GM12878 (cell line): ENCODE data around the gene EDC3. TPM values are rescaled to one million over a fixed set of nuclear protein-coding genes. Genes with fewer than 3 reads are reported as not detected.

ENCODE experiments used
- CBX5 ChIP-seq: sonication (generic); IDR thresholded peaks from 2 replicates; pipeline ENCODE4 v1.6.1; 2016; ENCODE audit warnings: low read depth, moderate library complexity, mild to moderate bottlenecking, inconsistent platforms
- CHD1 ChIP-seq: IDR thresholded peaks from 2 replicates; pipeline ENCODE4 v1.6.1; 2012; ENCODE audit warnings: low read depth, low read length, improper control_type of control experiment
- CREM ChIP-seq: IDR thresholded peaks from 2 replicates; pipeline ENCODE4 v1.6.1; 2014; ENCODE audit warnings: antibody characterized with exemption, low read depth
- EP300 ChIP-seq, 2 experiments: fragments of 150-350 bp in 1 of 2; IDR thresholded peaks; 2 replicates each; pipeline ENCODE4 v1.6.1; 2011 to 2012; ENCODE audit warnings: low read depth in 2 of 2, low read length in 2 of 2, borderline replicate concordance in 1 of 2, improper control_type of control experiment in 1 of 2, inconsistent platforms in 1 of 2; ENCODE audit not compliant: control insufficient read depth in 1 of 2
- HCFC1 ChIP-seq: fragments of 150-350 bp; IDR thresholded peaks from 2 replicates; pipeline ENCODE4 v1.6.1; 2014; ENCODE audit warnings: low read length
- JUND ChIP-seq: IDR thresholded peaks from 2 replicates; pipeline ENCODE4 v1.6.1; 2012; ENCODE audit warnings: low read depth, mild to moderate bottlenecking, low read length, improper control_type of control experiment, moderate library complexity
- MTA2 ChIP-seq: fragments of 450-650 bp; IDR thresholded peaks from 2 replicates; pipeline ENCODE4 v1.6.1; 2016; ENCODE audit warnings: low read depth, mild to moderate bottlenecking, moderate library complexity
- NBN ChIP-seq: fragments of 450-650 bp; IDR thresholded peaks from 2 replicates; pipeline ENCODE4 v1.6.1; 2016
- NRF1 ChIP-seq: conservative IDR thresholded peaks from 2 replicates; pipeline ENCODE4 v1.6.1; 2011; ENCODE audit warnings: mild to moderate bottlenecking, low read depth, low read length, improper control_type of control experiment
- PAX5 ChIP-seq: IDR thresholded peaks from 2 replicates; pipeline ENCODE4 v1.6.1; 2011; ENCODE audit warnings: low read depth, low read length, borderline replicate concordance
- RAD21 ChIP-seq: IDR thresholded peaks from 2 replicates; pipeline ENCODE4 v1.6.1; 2011; ENCODE audit warnings: mild to moderate bottlenecking, low read depth, low read length, moderate library complexity; ENCODE audit not compliant: insufficient read depth
- RBBP5 ChIP-seq: fragments of 200-600 bp; sonication (generic); conservative IDR thresholded peaks from 2 replicates; pipeline ENCODE4 v1.6.1; 2016
- RCOR1 ChIP-seq: conservative IDR thresholded peaks from 2 replicates; pipeline ENCODE4 v1.6.1; 2012; ENCODE audit warnings: low read depth, low read length, improper control_type of control experiment
- SMC3 ChIP-seq: IDR thresholded peaks from 2 replicates; pipeline ENCODE4 v1.6.1; 2011; ENCODE audit warnings: low read length, improper control_type of control experiment, borderline replicate concordance
- YY1 ChIP-seq: IDR thresholded peaks from 2 replicates; pipeline ENCODE4 v1.6.1; 2011; ENCODE audit warnings: low read depth, mild to moderate bottlenecking, low read length
- ZNF622 ChIP-seq: fragments of 450-650 bp; IDR thresholded peaks from 2 replicates; pipeline ENCODE4 v1.6.1; 2017; ENCODE audit warnings: mild to moderate bottlenecking, inconsistent platforms
- polyA plus RNA-seq, 11 experiments: library from polyadenylated mRNA; depleted of rRNA in 4 of 11; unstranded in 6 of 11; stranded (reverse) in 5 of 11; fragments of >200 nt; fragmentation: Nextera tagmentation in 4 of 11; fragmentation: Illumina TruSeq in 1 of 11; extraction: Ambion mirVana in 4 of 11; extraction: Trizol in 1 of 11; gene quantifications; 1 replicate in 1 of 11; 2 replicates in 10 of 11; pipeline versions ENCODE4 v1.2.1 to v1.2.3, GENCODE V29; 2011 to 2016; ENCODE audit warnings: inconsistent platforms in 2 of 11, missing spikeins in 2 of 11, low read depth in 1 of 11
- total RNA-seq, 4 experiments: library from RNA; depleted of rRNA in 3 of 4; stranded (reverse); fragments of >200 nt in 3 of 4; fragmentation: Illumina TruSeq in 1 of 4; extraction: Trizol in 1 of 4; gene quantifications; 2 replicates each; pipeline versions ENCODE4 v1.2.1 to v1.2.3, GENCODE V29; 2013 to 2021
- TF ChIP-seq, protein P1 (sequence below): fragments of 450-650 bp; IDR thresholded peaks from 2 replicates; pipeline ENCODE4 v1.6.1; 2017; ENCODE audit warnings: mild to moderate bottlenecking, moderate library complexity
- TF ChIP-seq, protein P2 (sequence below): fragments of 450-650 bp; formaldehyde crosslinking; IDR thresholded peaks from 2 replicates; pipeline ENCODE4 v1.4.0; 2020; ENCODE audit warnings: mild to moderate bottlenecking, moderate library complexity
- TF ChIP-seq, protein P3 (sequence below): fragments of 450-650 bp; IDR thresholded peaks from 2 replicates; pipeline ENCODE4 v1.6.1; 2017; ENCODE audit warnings: mild to moderate bottlenecking, moderate library complexity

Gene EDC3
- total and polyA plus RNA-seq, 10 of the 15 experiments (the other 5 are each of a cell fraction or from before 2014, with no cell fraction given), result 11.8 to 48.4 (median 35.3) TPM

DNA sequence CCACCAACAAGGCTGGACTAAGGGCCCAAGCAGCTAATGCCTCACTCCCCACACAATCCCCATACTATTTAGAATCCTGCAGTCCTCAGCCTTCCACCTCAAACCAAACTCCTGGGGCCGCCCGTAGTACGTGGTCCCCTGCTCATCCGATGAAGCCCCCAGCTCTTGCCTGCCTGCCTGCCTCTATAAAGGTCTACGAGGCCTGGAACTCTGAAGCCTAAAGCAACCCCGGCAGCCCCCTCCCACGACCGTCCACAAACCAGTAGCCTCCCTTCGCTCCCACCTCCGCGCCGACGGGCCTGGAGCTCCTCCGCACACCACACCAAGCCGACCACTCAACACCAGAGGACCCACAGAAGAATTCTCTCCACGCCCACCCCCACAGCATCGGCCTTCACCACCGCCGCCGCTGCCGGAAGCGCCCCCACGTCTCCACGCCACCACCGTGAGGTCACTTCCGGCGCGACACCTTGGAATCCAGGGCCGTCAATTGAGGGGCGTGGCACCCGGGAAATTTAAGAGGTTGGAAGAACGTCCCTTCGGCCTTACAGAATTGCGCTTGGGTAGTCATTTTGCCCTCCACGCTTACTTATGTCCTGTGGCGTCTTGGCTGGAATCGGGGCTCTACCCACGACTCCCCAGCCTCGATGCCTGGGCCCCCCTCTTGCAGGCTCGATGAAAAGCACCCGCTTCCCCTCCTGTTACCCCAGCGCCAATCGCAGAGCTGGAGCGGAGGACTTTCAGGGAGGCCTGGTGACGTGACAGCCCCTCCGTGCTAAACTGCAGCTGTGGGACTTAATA is at the start of gene EDC3 (continued):
- TF ChIP-seq, protein P1, sequence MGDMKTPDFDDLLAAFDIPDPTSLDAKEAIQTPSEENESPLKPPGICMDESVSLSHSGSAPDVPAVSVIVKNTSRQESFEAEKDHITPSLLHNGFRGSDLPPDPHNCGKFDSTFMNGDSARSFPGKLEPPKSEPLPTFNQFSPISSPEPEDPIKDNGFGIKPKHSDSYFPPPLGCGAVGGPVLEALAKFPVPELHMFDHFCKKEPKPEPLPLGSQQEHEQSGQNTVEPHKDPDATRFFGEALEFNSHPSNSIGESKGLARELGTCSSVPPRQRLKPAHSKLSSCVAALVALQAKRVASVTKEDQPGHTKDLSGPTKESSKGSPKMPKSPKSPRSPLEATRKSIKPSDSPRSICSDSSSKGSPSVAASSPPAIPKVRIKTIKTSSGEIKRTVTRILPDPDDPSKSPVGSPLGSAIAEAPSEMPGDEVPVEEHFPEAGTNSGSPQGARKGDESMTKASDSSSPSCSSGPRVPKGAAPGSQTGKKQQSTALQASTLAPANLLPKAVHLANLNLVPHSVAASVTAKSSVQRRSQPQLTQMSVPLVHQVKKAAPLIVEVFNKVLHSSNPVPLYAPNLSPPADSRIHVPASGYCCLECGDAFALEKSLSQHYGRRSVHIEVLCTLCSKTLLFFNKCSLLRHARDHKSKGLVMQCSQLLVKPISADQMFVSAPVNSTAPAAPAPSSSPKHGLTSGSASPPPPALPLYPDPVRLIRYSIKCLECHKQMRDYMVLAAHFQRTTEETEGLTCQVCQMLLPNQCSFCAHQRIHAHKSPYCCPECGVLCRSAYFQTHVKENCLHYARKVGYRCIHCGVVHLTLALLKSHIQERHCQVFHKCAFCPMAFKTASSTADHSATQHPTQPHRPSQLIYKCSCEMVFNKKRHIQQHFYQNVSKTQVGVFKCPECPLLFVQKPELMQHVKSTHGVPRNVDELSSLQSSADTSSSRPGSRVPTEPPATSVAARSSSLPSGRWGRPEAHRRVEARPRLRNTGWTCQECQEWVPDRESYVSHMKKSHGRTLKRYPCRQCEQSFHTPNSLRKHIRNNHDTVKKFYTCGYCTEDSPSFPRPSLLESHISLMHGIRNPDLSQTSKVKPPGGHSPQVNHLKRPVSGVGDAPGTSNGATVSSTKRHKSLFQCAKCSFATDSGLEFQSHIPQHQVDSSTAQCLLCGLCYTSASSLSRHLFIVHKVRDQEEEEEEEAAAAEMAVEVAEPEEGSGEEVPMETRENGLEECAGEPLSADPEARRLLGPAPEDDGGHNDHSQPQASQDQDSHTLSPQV, result no peak
- TF ChIP-seq, protein P2, sequence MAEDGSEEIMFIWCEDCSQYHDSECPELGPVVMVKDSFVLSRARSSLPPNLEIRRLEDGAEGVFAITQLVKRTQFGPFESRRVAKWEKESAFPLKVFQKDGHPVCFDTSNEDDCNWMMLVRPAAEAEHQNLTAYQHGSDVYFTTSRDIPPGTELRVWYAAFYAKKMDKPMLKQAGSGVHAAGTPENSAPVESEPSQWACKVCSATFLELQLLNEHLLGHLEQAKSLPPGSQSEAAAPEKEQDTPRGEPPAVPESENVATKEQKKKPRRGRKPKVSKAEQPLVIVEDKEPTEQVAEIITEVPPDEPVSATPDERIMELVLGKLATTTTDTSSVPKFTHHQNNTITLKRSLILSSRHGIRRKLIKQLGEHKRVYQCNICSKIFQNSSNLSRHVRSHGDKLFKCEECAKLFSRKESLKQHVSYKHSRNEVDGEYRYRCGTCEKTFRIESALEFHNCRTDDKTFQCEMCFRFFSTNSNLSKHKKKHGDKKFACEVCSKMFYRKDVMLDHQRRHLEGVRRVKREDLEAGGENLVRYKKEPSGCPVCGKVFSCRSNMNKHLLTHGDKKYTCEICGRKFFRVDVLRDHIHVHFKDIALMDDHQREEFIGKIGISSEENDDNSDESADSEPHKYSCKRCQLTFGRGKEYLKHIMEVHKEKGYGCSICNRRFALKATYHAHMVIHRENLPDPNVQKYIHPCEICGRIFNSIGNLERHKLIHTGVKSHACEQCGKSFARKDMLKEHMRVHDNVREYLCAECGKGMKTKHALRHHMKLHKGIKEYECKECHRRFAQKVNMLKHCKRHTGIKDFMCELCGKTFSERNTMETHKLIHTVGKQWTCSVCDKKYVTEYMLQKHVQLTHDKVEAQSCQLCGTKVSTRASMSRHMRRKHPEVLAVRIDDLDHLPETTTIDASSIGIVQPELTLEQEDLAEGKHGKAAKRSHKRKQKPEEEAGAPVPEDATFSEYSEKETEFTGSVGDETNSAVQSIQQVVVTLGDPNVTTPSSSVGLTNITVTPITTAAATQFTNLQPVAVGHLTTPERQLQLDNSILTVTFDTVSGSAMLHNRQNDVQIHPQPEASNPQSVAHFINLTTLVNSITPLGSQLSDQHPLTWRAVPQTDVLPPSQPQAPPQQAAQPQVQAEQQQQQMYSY (CRISPR knock-in tag), result no peak
- no peak for TF ChIP-seq NRF1
- no peak for TF ChIP-seq CBX5
- TF ChIP-seq JUND, result no peak
- TF ChIP-seq RCOR1, result no peak
- TF ChIP-seq RAD21, result no peak
- TF ChIP-seq, protein P3, sequence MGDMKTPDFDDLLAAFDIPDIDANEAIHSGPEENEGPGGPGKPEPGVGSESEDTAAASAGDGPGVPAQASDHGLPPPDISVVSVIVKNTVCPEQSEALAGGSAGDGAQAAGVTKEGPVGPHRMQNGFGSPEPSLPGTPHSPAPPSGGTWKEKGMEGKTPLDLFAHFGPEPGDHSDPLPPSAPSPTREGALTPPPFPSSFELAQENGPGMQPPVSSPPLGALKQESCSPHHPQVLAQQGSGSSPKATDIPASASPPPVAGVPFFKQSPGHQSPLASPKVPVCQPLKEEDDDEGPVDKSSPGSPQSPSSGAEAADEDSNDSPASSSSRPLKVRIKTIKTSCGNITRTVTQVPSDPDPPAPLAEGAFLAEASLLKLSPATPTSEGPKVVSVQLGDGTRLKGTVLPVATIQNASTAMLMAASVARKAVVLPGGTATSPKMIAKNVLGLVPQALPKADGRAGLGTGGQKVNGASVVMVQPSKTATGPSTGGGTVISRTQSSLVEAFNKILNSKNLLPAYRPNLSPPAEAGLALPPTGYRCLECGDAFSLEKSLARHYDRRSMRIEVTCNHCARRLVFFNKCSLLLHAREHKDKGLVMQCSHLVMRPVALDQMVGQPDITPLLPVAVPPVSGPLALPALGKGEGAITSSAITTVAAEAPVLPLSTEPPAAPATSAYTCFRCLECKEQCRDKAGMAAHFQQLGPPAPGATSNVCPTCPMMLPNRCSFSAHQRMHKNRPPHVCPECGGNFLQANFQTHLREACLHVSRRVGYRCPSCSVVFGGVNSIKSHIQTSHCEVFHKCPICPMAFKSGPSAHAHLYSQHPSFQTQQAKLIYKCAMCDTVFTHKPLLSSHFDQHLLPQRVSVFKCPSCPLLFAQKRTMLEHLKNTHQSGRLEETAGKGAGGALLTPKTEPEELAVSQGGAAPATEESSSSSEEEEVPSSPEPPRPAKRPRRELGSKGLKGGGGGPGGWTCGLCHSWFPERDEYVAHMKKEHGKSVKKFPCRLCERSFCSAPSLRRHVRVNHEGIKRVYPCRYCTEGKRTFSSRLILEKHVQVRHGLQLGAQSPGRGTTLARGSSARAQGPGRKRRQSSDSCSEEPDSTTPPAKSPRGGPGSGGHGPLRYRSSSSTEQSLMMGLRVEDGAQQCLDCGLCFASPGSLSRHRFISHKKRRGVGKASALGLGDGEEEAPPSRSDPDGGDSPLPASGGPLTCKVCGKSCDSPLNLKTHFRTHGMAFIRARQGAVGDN, result no peak
- TF ChIP-seq SMC3, result no peak
- no peak for TF ChIP-seq PAX5
- no peak for TF ChIP-seq ZNF622
- no peak for TF ChIP-seq CHD1
- TF ChIP-seq CREM, result peak; percentile 99
- peak; percentile 69; the same call in 1 of the 2 replicates for TF ChIP-seq RBBP5
- TF ChIP-seq NBN, result peak; percentile 95
- TF ChIP-seq YY1, result peak; percentile 65
- TF ChIP-seq EP300 (IDR thresholded peaks at IDR 0.05; ENCODE audit: borderline replicate concordance in 1 of 2, control insufficient read depth in 1 of 2, low read depth in 2 of 2, low read length in 2 of 2), result no peak
- no peak for TF ChIP-seq MTA2
- peak; percentile 71 for TF ChIP-seq HCFC1
